Ovary (tissue), 9 donors: ENCODE results near the gene ANKRD52. TPM values are rescaled to one million over a fixed set of nuclear protein-coding genes. Genes with fewer than 3 reads are reported as not detected.

Experiments
- DNase-seq, 5 donors: peaks; one replicate each; pipeline ENCODE4 v3.0.0-alpha.2; 2019 to 2020
- H3K27ac ChIP-seq, 2 donors: fragments of 200-600 bp; one replicate each; pipeline versions ENCODE4 v1.5.1 to v1.8.0; 2019 to 2022
- H3K27me3 ChIP-seq: fragments of 200-600 bp; one replicate; pipeline ENCODE4 v1.8.0; 2022
- H3K36me3 ChIP-seq: fragments of 200-600 bp; sonication (generic); one replicate; pipeline ENCODE4 v1.5.1; 2019
- H3K4me1 ChIP-seq: one replicate; pipeline ENCODE4 v1.8.1; 2013; ENCODE audit warnings: mild to moderate bottlenecking, moderate library complexity; ENCODE audit not compliant: insufficient read depth
- H3K4me3 ChIP-seq: fragments of 200-600 bp; sonication (generic); one replicate; pipeline ENCODE4 v1.5.1; 2017
- H3K9me3 ChIP-seq, 2 donors: fragments of 200-600 bp in 1 of 2; sonication (generic) in 1 of 2; one replicate each; pipeline versions ENCODE4 v1.5.1 to v1.8.1; 2013 to 2019; ENCODE audit warnings: mild to moderate bottlenecking in 1 of 2, moderate library complexity in 1 of 2
- CTCF ChIP-seq, 3 donors: fragments of 450-650 bp in 2 of 3; fragments of 200-600 bp in 1 of 3; IDR thresholded peaks; one replicate each; pipeline versions ENCODE4 v1.5.1 to v1.8.0; 2016 to 2022; ENCODE audit warnings: antibody characterized with exemption in 3 of 3, mild to moderate bottlenecking in 1 of 3
- EP300 ChIP-seq: sonication (generic); formaldehyde crosslinking; IDR thresholded peaks from one replicate; pipeline ENCODE4 v1.6.1; 2017; ENCODE audit warnings: antibody characterized with exemption
- POLR2A ChIP-seq: fragments of 450-650 bp; IDR thresholded peaks from one replicate; pipeline ENCODE4 v1.6.1; 2017; ENCODE audit warnings: antibody characterized with exemption, mild to moderate bottlenecking, moderate library complexity
- WGBS, 3 donors: extraction: QIAGEN DNeasy Blood & Tissue Kit in 1 of 3; methylation state at CpG; one replicate each; pipeline versions ENCODE4 v1.1.5 to v1.1.7; 2013 to 2017; 5-methylcytosine and 5-hydroxymethylcytosine counted together
- intact Hi-C, 4 donors: fragments of 100-400 bp; cut with DNase I; formaldehyde crosslinking; loops; one replicate each; pipeline versions ENCODE4 v1.11.0 to v1.15.1; 2022 to 2023
- polyA plus RNA-seq, 2 donors: library from polyadenylated mRNA; stranded (reverse); fragments of 200-250 nt in 1 of 2; fragments of 350-450 nt in 1 of 2; fragmentation: Illumina TruSeq in 1 of 2; extraction: RNeasy Lipid Tissue Mini Kit (QIAGEN cat#74804) in 1 of 2; gene quantifications; one replicate each; pipeline ENCODE4 v1.2.3, GENCODE V29; 2013 to 2014
- total RNA-seq, 7 donors: library from RNA; depleted of rRNA in 2 of 7; stranded (reverse); fragments of >200 nt in 2 of 7; fragmentation: NEBNext Ultra II Directional in 3 of 7; extraction: Animal tissue kit (Norgen Biotek cat#: 25700) in 3 of 7; gene quantifications; one replicate each; pipeline versions ENCODE4 v1.1.0 to v1.2.4, GENCODE V29; 2016 to 2023
- donor health status: DM: no; HTN: no; CAD: no; lungs with moderate emphysema.
- donor health status: DM: no; HTN: no; CAD: no.
- donor health status: Bipolar disorder and iron deficiency.
- donor health status: DM: yes; HTN: yes; CAD: no.
- donor health status: DM: no; HTN: no; CAD: no.
- donor health status: DM: yes; HTN: yes; CAD: no.

The ANKRD52 gene
- total and polyA plus RNA-seq, 9 donors: 9.1 to 37.7 (median 26.2) TPM

- intact Hi-C loops: no loop called here
- no peak for TF ChIP-seq POLR2A
- no peak for TF ChIP-seq EP300
- TF ChIP-seq CTCF (IDR thresholded peaks at IDR 0.05): no peak
- H3K4me1 ChIP-seq: no peaks in the 10 kb centered on the region
- no peaks in the 10 kb centered on the region for H3K9me3 ChIP-seq
- no peak overlapping the region for H3K27ac ChIP-seq
- no peaks in the 10 kb centered on the region for H3K36me3 ChIP-seq
- H3K27me3 ChIP-seq: no peaks in the 10 kb centered on the region
- DNase-seq: no peak
- H3K4me3 ChIP-seq: no peak overlapping the region
- WGBS, 3 donors: 90 to 95% (median 93%) methylated on average over 6 of the region's 6 CpGs
Observed at GRCh38 chr12:56236091-56236490, 22.1 kb downstream of the ANKRD52 start.

- H3K9me3 ChIP-seq: no peaks in the 10 kb centered on the region
- TF ChIP-seq EP300 (no peak), POLR2A (no peak), CTCF (IDR thresholded peaks at IDR 0.05) (no peak)
- intact Hi-C loops: loop anchor here in 1 of 4 donors (5.0 kb wide), 1 partner anchor 43 kb away; no protein-coding TSS in a partner anchor
Observed at GRCh38 chr12:56234746-56235436, 23.3 kb downstream of the ANKRD52 start.

GRCh38 chr12:56231184-56231582, 27.0 kb downstream of the ANKRD52 start:
- 85 to 91% (median 85%) methylated on average over 11 of the region's 11 CpGs for WGBS, 3 donors
- Histone ChIP-seq H3K27ac (no peak overlapping the region), H3K4me3 (no peak overlapping the region), H3K9me3 (no peaks in the 10 kb centered on the region), H3K4me1 (no peaks in the 10 kb centered on the region), H3K36me3 (no peaks in the 10 kb centered on the region), H3K27me3 (no peaks in the 10 kb centered on the region)
- DNase-seq: no peak
- TF ChIP-seq EP300 (no peak), CTCF (IDR thresholded peaks at IDR 0.05) (no peak), POLR2A (no peak)
- intact Hi-C loops: loop anchor here in 1 of 4 donors (5.0 kb wide), 1 partner anchor 39 kb away; no protein-coding TSS in a partner anchor

More at GRCh38 chr12:56234746-56235436, 23.3 kb downstream of the ANKRD52 start:
- no peaks in the 10 kb centered on the region for H3K36me3 ChIP-seq
- WGBS, 3 donors: 46 to 59% (median 56%) methylated on average over 16 of the region's 16 CpGs
- H3K4me3 ChIP-seq: no peak overlapping the region
- DNase-seq: no peak
- H3K27ac ChIP-seq: no peak overlapping the region
- no peaks in the 10 kb centered on the region for H3K4me1 ChIP-seq
- no peaks in the 10 kb centered on the region for H3K27me3 ChIP-seq

- Histone ChIP-seq H3K4me3 (no peak overlapping the region), H3K27ac (no peak overlapping the region), H3K9me3 (no peaks in the 10 kb centered on the region), H3K36me3 (no peaks in the 10 kb centered on the region), H3K4me1 (no peaks in the 10 kb centered on the region), H3K27me3 (no peaks in the 10 kb centered on the region)
- DNase-seq: no peak
- TF ChIP-seq CTCF (IDR thresholded peaks at IDR 0.05): no peak
- TF ChIP-seq EP300: no peak
- TF ChIP-seq POLR2A: no peak
- WGBS, 3 donors: 61 to 66% (median 65%) methylated on average over 8 of the region's 8 CpGs
- intact Hi-C loops: loop anchor here in 1 of 4 donors (5.0 kb wide), 1 partner anchor 38 kb away; no protein-coding TSS in a partner anchor
Observed at GRCh38 chr12:56230432-56231183, 27.6 kb downstream of the ANKRD52 start.
